Endothelial cell of umbilical vein (primary cell): ENCODE results near the gene DGKI. TPM values are rescaled to one million over a fixed set of nuclear protein-coding genes. Genes with fewer than 3 reads are reported as not detected.

Source experiments
- BruUV-seq: library from RNA; stranded (reverse); fragments of 400-500 nt; replicated peaks from 2 replicates; lab custom pipeline; 2021; lab: Mats Ljungman, UMichigan
- CTCF ChIA-PET: fragments of 300-600, 350-600 bp; sonication (Branson Sonifier 250); formaldehyde crosslinking; loops from one replicate; lab custom pipeline; 2021; ENCODE audit warnings: antibody characterized with exemption, inconsistent platforms; lab: Charles Lee
- POLR2A ChIA-PET: fragments of 300-600, 350-600 bp; sonication (Branson Sonifier 250); formaldehyde crosslinking; loops from one replicate; lab custom pipeline; 2021; ENCODE audit warnings: antibody characterized with exemption, inconsistent platforms; lab: Charles Lee
- DNase-seq: peaks from one replicate; pipeline ENCODE4 v3.0.0-alpha.2; 2011; ENCODE audit warnings: low read depth, low spot score
- FAIRE-seq: peaks from 2 replicates; lab custom pipeline; 2011; peaks lifted over from hg19 to GRCh38; lab: Jason Lieb, UNC
- H2AFZ ChIP-seq: 2 replicates; pipeline ENCODE4 v1.6.0; 2012; ENCODE audit warnings: low read depth, low read length, control low read depth, inconsistent platforms
- H3K27ac ChIP-seq: 2 replicates; pipeline ENCODE4 v1.5.1; 2011; ENCODE audit warnings: low read depth, mild to moderate bottlenecking, control low read depth, low read length, moderate library complexity; ENCODE audit not compliant: insufficient read depth
- H3K27me3 ChIP-seq, 2 experiments: 2 replicates each; pipeline versions ENCODE4 v1.6.0 to v1.6.1; 2011; ENCODE audit warnings: low read length in 2 of 2, mixed read lengths in 1 of 2; ENCODE audit not compliant: control insufficient read depth in 2 of 2, insufficient read depth in 2 of 2
- H3K36me3 ChIP-seq, 2 experiments: 2 replicates in 1 of 2; 3 replicates in 1 of 2; pipeline ENCODE4 v1.5.1; 2011; ENCODE audit warnings: low read length in 2 of 2, mild to moderate bottlenecking in 1 of 2, moderate library complexity in 1 of 2; ENCODE audit not compliant: control insufficient read depth in 2 of 2, insufficient read depth in 2 of 2; ENCODE audit errors: extremely low read depth in 1 of 2
- H3K4me1 ChIP-seq: 3 replicates; pipeline ENCODE4 v1.5.1; 2011; ENCODE audit warnings: mild to moderate bottlenecking, low read length; ENCODE audit not compliant: control insufficient read depth, insufficient read depth; ENCODE audit errors: extremely low read depth
- H3K4me2 ChIP-seq: 2 replicates; pipeline ENCODE4 v1.6.1; 2011; ENCODE audit warnings: low read length, control low read depth, mixed read lengths; ENCODE audit not compliant: insufficient read depth
- H3K4me3 ChIP-seq, 3 experiments: fragments of 200-600 bp in 1 of 3; sonication (generic), shearing (Covaris generic) in 1 of 3; replicated peaks in 1 of 3; 2 replicates each; pipeline ENCODE4 v1.5.1; 2011 to 2016; ENCODE audit warnings: control low read depth in 3 of 3, low read length in 3 of 3, mild to moderate bottlenecking in 2 of 3, inconsistent platforms in 1 of 3, low read depth in 1 of 3, moderate library complexity in 1 of 3; ENCODE audit not compliant: insufficient read depth in 1 of 3
- H3K79me2 ChIP-seq: 2 replicates; pipeline ENCODE4 v1.6.0; 2012; ENCODE audit warnings: low read length, inconsistent platforms; ENCODE audit not compliant: control insufficient read depth, insufficient read depth
- H3K9ac ChIP-seq: replicated peaks from 2 replicates; pipeline ENCODE3; 2011; ENCODE audit warnings: low read length, control low read depth; ENCODE audit not compliant: insufficient read depth; ENCODE audit errors: extremely low read depth
- H3K9me1 ChIP-seq: replicated peaks from 3 replicates; pipeline ENCODE4 v1.6.0; 2011; ENCODE audit warnings: mild to moderate bottlenecking, low read length; ENCODE audit not compliant: control insufficient read depth, insufficient read depth; ENCODE audit errors: extremely low read depth
- H3K9me3 ChIP-seq: replicated peaks from 2 replicates; pipeline ENCODE4 v1.5.1; 2012; ENCODE audit warnings: low read length, inconsistent platforms; ENCODE audit not compliant: control insufficient read depth, insufficient read depth
- H4K20me1 ChIP-seq: replicated peaks from 2 replicates; pipeline ENCODE3; 2011; ENCODE audit warnings: mild to moderate bottlenecking, low read length; ENCODE audit not compliant: control insufficient read depth, insufficient read depth; ENCODE audit errors: extremely low read depth
- EZH2 ChIP-seq: IDR thresholded peaks from 2 replicates; pipeline ENCODE4 v1.6.1; 2012; ENCODE audit warnings: borderline replicate concordance, low read depth, mild to moderate bottlenecking, moderate library complexity, low read length, inconsistent platforms; ENCODE audit not compliant: severe bottlenecking
- FOS ChIP-seq: IDR thresholded peaks from 2 replicates; pipeline ENCODE4 v1.6.1; 2011; ENCODE audit warnings: mild to moderate bottlenecking, low read length, moderate library complexity, borderline replicate concordance; ENCODE audit not compliant: insufficient read depth
- GATA2 ChIP-seq: IDR thresholded peaks from 2 replicates; pipeline ENCODE4 v1.7.0; 2011; ENCODE audit warnings: low read depth, mild to moderate bottlenecking, moderate library complexity, mixed read lengths, low read length; ENCODE audit not compliant: insufficient read length, insufficient read depth
- JUN ChIP-seq: IDR thresholded peaks from 2 replicates; pipeline ENCODE4 v1.6.1; 2011; ENCODE audit warnings: borderline replicate concordance, low read depth; ENCODE audit not compliant: insufficient read length, insufficient read depth
- MYC ChIP-seq: IDR thresholded peaks from one replicate; pipeline ENCODE4 v1.6.1; 2011; ENCODE audit warnings: mild to moderate bottlenecking, low read depth, low read length
- POLR2A ChIP-seq: IDR thresholded peaks from 2 replicates; pipeline ENCODE4 v1.6.1; 2012; ENCODE audit warnings: low read depth, mild to moderate bottlenecking, control low read depth, low read length
- POLR2AphosphoS5 ChIP-seq: IDR thresholded peaks from 2 replicates; pipeline ENCODE4 v1.6.1; 2012; ENCODE audit warnings: low read depth, mild to moderate bottlenecking, control low read depth, low read length, moderate library complexity; ENCODE audit not compliant: insufficient read depth
- dilution Hi-C: fragments of 300-500 bp; cut with MboI; formaldehyde crosslinking; loops from one replicate; pipeline ENCODE4 v1.15.0; 2019; ENCODE audit warnings: low sequenced_read_pairs; ENCODE audit not compliant: extremely low pct_ligation_motif_present
- intact Hi-C: fragments of 100-400 bp; cut with micrococcal nuclease; formaldehyde crosslinking; loops from one replicate; pipeline ENCODE4 v1.10.0; 2022
- polyA plus RNA-seq, 4 experiments: library from polyadenylated mRNA; depleted of rRNA in 3 of 4; stranded (reverse) in 3 of 4; unstranded in 1 of 4; fragments of >200 nt; gene quantifications; 2 replicates each; pipeline versions ENCODE4 v1.2.1 to v1.2.3, GENCODE V29; 2011 to 2012; ENCODE audit warnings: missing spikeins in 1 of 4
- total RNA-seq: library from RNA; stranded (reverse); gene quantifications from 2 replicates; pipeline ENCODE4 v1.2.3, GENCODE V29; 2021
- TF ChIP-seq, protein P1 (sequence below), 2 donors: IDR thresholded peaks; 1 replicate in 1 of 2; 2 replicates in 1 of 2; pipeline ENCODE4 v1.5.1; 2011; ENCODE audit warnings: low read length in 2 of 2, mild to moderate bottlenecking in 2 of 2, moderate library complexity in 2 of 2, control low read depth in 1 of 2, inconsistent platforms in 1 of 2, low read depth in 1 of 2; ENCODE audit not compliant: insufficient read depth in 1 of 2; ENCODE audit errors: extremely low read depth in 1 of 2
- TF ChIP-seq, protein P2 (sequence below): IDR thresholded peaks from 2 replicates; pipeline ENCODE4 v1.6.1; 2011; ENCODE audit not compliant: insufficient read depth, insufficient read length

DGKI gene
- total and polyA plus RNA-seq, 2 donors (not counting 3 experiments of a cell fraction or from before 2014, with no cell fraction given) = 0.11 to 0.51 TPM

DNA sequence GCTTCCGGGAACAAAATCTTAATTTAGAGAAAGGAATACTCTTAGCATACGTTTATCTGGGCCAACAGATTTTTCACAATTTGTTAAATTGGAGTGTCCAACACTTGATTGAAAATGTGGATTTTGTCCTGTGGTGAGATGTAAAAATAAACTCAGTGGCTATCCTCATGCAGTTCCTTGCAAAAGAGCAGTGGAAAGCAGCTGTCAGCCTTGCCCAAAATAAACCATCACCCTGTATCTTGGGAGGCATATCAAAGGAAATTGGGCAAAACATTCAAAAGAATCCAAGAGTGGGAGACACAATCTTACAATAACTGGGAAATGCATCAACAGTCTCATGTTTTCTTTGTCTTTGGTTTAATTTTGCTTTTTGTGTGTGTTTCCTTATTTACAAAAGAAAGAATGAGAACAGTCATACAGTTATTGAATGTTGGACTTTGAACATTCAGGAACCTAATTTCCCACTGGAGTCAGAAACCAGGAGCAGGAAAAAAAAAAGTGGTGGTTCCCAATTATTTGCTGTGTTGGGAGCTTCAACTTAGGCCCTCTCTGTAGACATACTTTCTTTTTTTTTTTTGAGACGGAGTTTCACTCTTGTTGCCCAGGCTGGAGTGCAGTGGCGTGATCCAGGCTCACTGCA, 44.4 kb upstream of the DGKI start:
- peaks cover 17 to 24% of the 10 kb centered on the region in 2 experiments for H3K36me3 ChIP-seq
- BruUV-seq = no TSS peak
- intact Hi-C loops = no loop called here
- H3K79me2 ChIP-seq = no peaks in the 10 kb centered on the region
- no peak overlapping the region for H3K4me3 ChIP-seq
- no peak overlapping the region for H2AFZ ChIP-seq
- DNase-seq = no peak
- H3K27me3 ChIP-seq = no peaks in the 10 kb centered on the region
- FAIRE-seq = no peak
- TF ChIP-seq, protein P1, sequence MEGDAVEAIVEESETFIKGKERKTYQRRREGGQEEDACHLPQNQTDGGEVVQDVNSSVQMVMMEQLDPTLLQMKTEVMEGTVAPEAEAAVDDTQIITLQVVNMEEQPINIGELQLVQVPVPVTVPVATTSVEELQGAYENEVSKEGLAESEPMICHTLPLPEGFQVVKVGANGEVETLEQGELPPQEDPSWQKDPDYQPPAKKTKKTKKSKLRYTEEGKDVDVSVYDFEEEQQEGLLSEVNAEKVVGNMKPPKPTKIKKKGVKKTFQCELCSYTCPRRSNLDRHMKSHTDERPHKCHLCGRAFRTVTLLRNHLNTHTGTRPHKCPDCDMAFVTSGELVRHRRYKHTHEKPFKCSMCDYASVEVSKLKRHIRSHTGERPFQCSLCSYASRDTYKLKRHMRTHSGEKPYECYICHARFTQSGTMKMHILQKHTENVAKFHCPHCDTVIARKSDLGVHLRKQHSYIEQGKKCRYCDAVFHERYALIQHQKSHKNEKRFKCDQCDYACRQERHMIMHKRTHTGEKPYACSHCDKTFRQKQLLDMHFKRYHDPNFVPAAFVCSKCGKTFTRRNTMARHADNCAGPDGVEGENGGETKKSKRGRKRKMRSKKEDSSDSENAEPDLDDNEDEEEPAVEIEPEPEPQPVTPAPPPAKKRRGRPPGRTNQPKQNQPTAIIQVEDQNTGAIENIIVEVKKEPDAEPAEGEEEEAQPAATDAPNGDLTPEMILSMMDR (IDR thresholded peaks at IDR 0.05; ENCODE audit: extremely low read depth in 1 of 2, insufficient read depth in 1 of 2, low read depth in 1 of 2, low read length in 2 of 2) = no peak
- TF ChIP-seq, protein P2, sequence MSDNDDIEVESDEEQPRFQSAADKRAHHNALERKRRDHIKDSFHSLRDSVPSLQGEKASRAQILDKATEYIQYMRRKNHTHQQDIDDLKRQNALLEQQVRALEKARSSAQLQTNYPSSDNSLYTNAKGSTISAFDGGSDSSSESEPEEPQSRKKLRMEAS = no peak
- TF ChIP-seq EZH2 (no peak), MYC (no peak), POLR2AphosphoS5 (no peak), JUN (no peak), POLR2A (no peak), FOS (no peak), GATA2 (no peak)
- ChIA-PET POLR2A (no interaction called here), CTCF (interaction anchor here (1.3 kb wide), 2 partner anchors 118 to 235 kb away, joined by 3 to 5 read pairs; no protein-coding TSS in a partner anchor)
- dilution Hi-C loops = no loop called here
- no peak overlapping the region for H3K9ac ChIP-seq
- H3K4me1 ChIP-seq = no peaks in the 10 kb centered on the region
- no peak overlapping the region for H3K27ac ChIP-seq
- H3K9me1 ChIP-seq = no peaks in the 10 kb centered on the region
- no peaks in the 10 kb centered on the region for H4K20me1 ChIP-seq
- H3K9me3 ChIP-seq = no peaks in the 10 kb centered on the region
- no peak overlapping the region for H3K4me2 ChIP-seq
